Smooth muscle cell (in vitro differentiated cells): ENCODE results near the gene EYA2. TPM values are rescaled to one million over a fixed set of nuclear protein-coding genes. Genes with fewer than 3 reads are reported as not detected.

Experiments
- DNase-seq: peaks from one replicate; lab custom pipeline; 2025; ENCODE audit not compliant: unreplicated experiment; lab: John Stamatoyannopoulos, UW
- H2AFZ ChIP-seq: fragments of 200-600 bp; sonication (generic); 2 replicates; pipeline ENCODE4 v1.6.0; 2016; ENCODE audit warnings: antibody characterized with exemption, low read depth, mild to moderate bottlenecking
- H3F3A ChIP-seq: fragments of 200-600 bp; sonication (generic); 2 replicates; pipeline ENCODE4 v1.6.0; 2017; ENCODE audit warnings: antibody characterized with exemption, low read depth
- H3K27ac ChIP-seq: fragments of 200-600 bp; sonication (generic); 2 replicates; pipeline ENCODE4 v1.5.1; 2016; ENCODE audit warnings: low read depth, mild to moderate bottlenecking
- H3K27me3 ChIP-seq: fragments of 200-600 bp; sonication (generic); 2 replicates; pipeline ENCODE4 v1.6.1; 2016; ENCODE audit warnings: low read depth, mild to moderate bottlenecking
- H3K36me3 ChIP-seq: fragments of 200-600 bp; sonication (generic); 2 replicates; pipeline ENCODE4 v1.5.1; 2016; ENCODE audit warnings: low read depth
- H3K4me1 ChIP-seq: fragments of 200-600 bp; sonication (generic); 2 replicates; pipeline ENCODE4 v1.5.1; 2016; ENCODE audit warnings: low read depth
- H3K4me2 ChIP-seq: fragments of 200-600 bp; sonication (generic); 2 replicates; pipeline ENCODE4 v1.6.0; 2016; ENCODE audit warnings: mild to moderate bottlenecking
- H3K4me3 ChIP-seq: fragments of 200-600 bp; sonication (generic); 2 replicates; pipeline ENCODE4 v1.5.1; 2016; ENCODE audit warnings: mild to moderate bottlenecking
- H3K79me2 ChIP-seq: fragments of 200-600 bp; sonication (generic); 2 replicates; pipeline ENCODE4 v1.6.0; 2016; ENCODE audit warnings: low read depth, mild to moderate bottlenecking
- H3K9ac ChIP-seq: fragments of 200-600 bp; sonication (generic); 2 replicates; pipeline ENCODE4 v1.6.0; 2016; ENCODE audit warnings: low read depth
- H3K9me3 ChIP-seq: fragments of 200-600 bp; sonication (generic); replicated peaks from 2 replicates; pipeline ENCODE4 v1.5.1; 2016; ENCODE audit warnings: low read depth
- H4K20me1 ChIP-seq: fragments of 200-600 bp; sonication (generic); 2 replicates; pipeline ENCODE4 v1.6.0; 2016; ENCODE audit warnings: low read depth
- WGBS: methylation state at CpG from one replicate; pipeline ENCODE4 v1.1.7; 2016; ENCODE audit warnings: low lambda C conversion rate; 5-methylcytosine and 5-hydroxymethylcytosine counted together
- polyA plus RNA-seq: library from polyadenylated mRNA; unstranded; fragments of >200 nt; fragmentation: Nextera tagmentation; extraction: Ambion mirVana; gene quantifications from 2 replicates; pipeline ENCODE4 v1.2.1, GENCODE V29; 2016
- total RNA-seq: library from RNA; depleted of rRNA; stranded (reverse); fragments of >200 nt; gene quantifications from 2 replicates; pipeline ENCODE4 v1.2.3, GENCODE V29; 2014
- TF ChIP-seq, protein P1 (sequence below): fragments of 200-600 bp; sonication (generic); IDR thresholded peaks from 2 replicates; pipeline ENCODE4 v1.5.1; 2017; ENCODE audit warnings: borderline replicate concordance, mild to moderate bottlenecking, antibody characterized with exemption; ENCODE audit not compliant: insufficient read depth, poor library complexity, severe bottlenecking

Gene EYA2
- total and polyA plus RNA-seq, 2 experiments from 2014 or later = 0.98 to 1.3 TPM

DNA sequence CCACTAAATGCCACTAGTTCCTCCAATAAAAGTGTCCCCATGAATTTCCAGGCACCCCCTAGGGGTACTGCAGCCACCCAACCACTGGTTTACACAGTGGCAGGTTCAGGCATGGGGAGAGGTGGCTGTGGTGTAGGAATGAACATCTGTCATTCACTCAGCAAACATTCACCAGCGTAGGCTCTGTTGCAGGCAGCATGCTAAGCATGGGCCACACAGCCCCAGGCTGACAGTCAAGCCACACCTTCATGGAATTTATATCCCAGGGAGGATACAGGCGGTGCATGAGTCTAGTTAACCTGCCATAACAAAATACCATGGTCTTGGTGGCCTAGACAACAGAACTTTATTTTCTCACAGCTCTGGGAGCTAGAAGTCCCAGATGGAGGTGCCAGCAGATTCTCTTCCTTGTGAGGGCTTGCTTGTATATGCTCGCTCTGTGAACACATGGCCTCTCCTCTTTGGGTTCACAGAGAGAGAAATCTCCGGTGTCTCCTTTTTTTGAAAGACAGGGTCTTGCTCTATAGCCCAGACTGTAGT is 135.7 kb downstream of the EYA2 start:
- no peak for DNase-seq
- H3K79me2 ChIP-seq = no peaks in the 10 kb centered on the region
- 84% methylated on average over 4 of the region's 4 CpGs for WGBS

DNA sequence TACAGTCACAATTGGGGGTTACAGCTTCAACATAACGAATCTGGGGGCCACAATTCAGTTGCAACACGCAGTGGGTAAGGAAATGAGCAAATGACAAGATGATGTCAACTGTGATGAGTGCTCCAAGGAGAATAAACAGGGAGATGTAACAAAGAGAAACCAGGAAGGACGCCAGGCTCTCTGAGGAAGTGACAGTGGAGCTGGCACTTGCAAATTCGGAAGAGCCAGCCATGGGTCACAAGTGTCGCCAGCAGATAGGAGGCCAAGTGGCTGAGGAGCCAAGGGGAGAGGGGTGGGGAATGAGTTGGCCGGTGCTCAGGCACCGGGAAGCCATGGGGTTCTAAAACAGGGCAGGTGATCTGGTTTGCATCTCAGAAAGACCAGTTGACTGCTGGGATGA is 136.4 kb downstream of the EYA2 start:
- WGBS = 76% methylated on average over 7 of the region's 7 CpGs
- no peak overlapping the region for H3K27ac ChIP-seq
- no peak for DNase-seq

More for the DNA sequence above, 135.7 kb downstream of the EYA2 start:
- Histone ChIP-seq H2AFZ (no peak overlapping the region), H3K27me3 (no peaks in the 10 kb centered on the region), H3K9me3 (no peaks in the 10 kb centered on the region), H3K4me2 (no peak overlapping the region), H4K20me1 (no peaks in the 10 kb centered on the region), H3K27ac (no peak overlapping the region), H3K4me1 (peaks cover 6% of the 10 kb centered on the region), H3F3A (no peaks in the 10 kb centered on the region), H3K4me3 (no peak overlapping the region), H3K9ac (no peak overlapping the region), H3K36me3 (no peaks in the 10 kb centered on the region)
- TF ChIP-seq, protein P1, sequence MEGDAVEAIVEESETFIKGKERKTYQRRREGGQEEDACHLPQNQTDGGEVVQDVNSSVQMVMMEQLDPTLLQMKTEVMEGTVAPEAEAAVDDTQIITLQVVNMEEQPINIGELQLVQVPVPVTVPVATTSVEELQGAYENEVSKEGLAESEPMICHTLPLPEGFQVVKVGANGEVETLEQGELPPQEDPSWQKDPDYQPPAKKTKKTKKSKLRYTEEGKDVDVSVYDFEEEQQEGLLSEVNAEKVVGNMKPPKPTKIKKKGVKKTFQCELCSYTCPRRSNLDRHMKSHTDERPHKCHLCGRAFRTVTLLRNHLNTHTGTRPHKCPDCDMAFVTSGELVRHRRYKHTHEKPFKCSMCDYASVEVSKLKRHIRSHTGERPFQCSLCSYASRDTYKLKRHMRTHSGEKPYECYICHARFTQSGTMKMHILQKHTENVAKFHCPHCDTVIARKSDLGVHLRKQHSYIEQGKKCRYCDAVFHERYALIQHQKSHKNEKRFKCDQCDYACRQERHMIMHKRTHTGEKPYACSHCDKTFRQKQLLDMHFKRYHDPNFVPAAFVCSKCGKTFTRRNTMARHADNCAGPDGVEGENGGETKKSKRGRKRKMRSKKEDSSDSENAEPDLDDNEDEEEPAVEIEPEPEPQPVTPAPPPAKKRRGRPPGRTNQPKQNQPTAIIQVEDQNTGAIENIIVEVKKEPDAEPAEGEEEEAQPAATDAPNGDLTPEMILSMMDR = no peak

DNA sequence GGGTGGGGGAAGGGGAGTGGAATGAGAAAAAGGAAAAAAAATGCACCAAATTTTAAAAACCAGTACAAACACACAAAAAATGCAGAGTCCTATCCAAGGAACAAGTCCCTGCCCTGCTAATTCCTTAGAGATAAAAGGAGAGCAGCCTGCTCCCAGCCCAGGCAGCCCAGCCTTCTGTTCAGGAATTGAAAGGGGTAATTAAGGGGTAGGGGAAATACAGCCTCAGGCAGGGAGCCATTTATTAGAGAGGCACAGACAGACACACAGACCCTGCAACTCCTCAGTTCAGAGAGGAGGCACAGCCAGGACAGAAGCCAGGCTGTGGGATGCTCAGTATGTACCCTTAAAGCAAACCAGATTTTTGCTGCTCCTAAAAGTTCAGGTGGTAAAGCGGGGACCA is 137.2 kb downstream of the EYA2 start:
- Histone ChIP-seq H3K27me3 (no peaks in the 10 kb centered on the region), H2AFZ (no peak overlapping the region), H4K20me1 (no peaks in the 10 kb centered on the region), H3K4me3 (no peak overlapping the region), H3K27ac (no peak overlapping the region), H3K4me1 (peaks cover 6% of the 10 kb centered on the region), H3F3A (no peaks in the 10 kb centered on the region), H3K9ac (no peak overlapping the region), H3K79me2 (no peaks in the 10 kb centered on the region), H3K36me3 (no peaks in the 10 kb centered on the region), H3K9me3 (no peaks in the 10 kb centered on the region), H3K4me2 (no peak overlapping the region)
- 75% methylated on average over 1 of the region's 1 CpG for WGBS
- TF ChIP-seq, protein P1 = no peak
- no peak for DNase-seq

More for the DNA sequence above, 136.4 kb downstream of the EYA2 start:
- TF ChIP-seq, protein P1 = no peak
- Histone ChIP-seq H3K9me3 (no peaks in the 10 kb centered on the region), H3K4me2 (no peak overlapping the region), H3K4me1 (peaks cover 6% of the 10 kb centered on the region), H4K20me1 (no peaks in the 10 kb centered on the region), H3K4me3 (no peak overlapping the region), H3F3A (no peaks in the 10 kb centered on the region), H3K27me3 (no peaks in the 10 kb centered on the region), H3K36me3 (no peaks in the 10 kb centered on the region), H3K79me2 (no peaks in the 10 kb centered on the region), H2AFZ (no peak overlapping the region), H3K9ac (no peak overlapping the region)

- Histone ChIP-seq H3K4me3 (no peak overlapping the region), H2AFZ (no peak overlapping the region), H3K27me3 (no peaks in the 10 kb centered on the region), H3F3A (no peaks in the 10 kb centered on the region), H3K27ac (no peak overlapping the region), H3K9ac (no peak overlapping the region), H3K9me3 (no peaks in the 10 kb centered on the region), H4K20me1 (no peaks in the 10 kb centered on the region), H3K4me1 (peaks cover 6% of the 10 kb centered on the region), H3K36me3 (no peaks in the 10 kb centered on the region), H3K4me2 (no peak overlapping the region), H3K79me2 (no peaks in the 10 kb centered on the region)
- DNase-seq = no peak
- TF ChIP-seq, protein P1 = no peak
- 80% methylated on average over 8 of the region's 8 CpGs for WGBS
Measured at GRCh38 chr20:47032933-47033578, 138.4 kb downstream of the EYA2 start.
